Gastroesophageal sphincter (tissue), 4 donors: ENCODE results near the gene PLIN1. TPM values are rescaled to one million over a fixed set of nuclear protein-coding genes. Genes with fewer than 3 reads are reported as not detected.

Experiments used
- ATAC-seq: fragments of 150-250 bp; one replicate; pipeline ENCODE4 v1.9.1; 2016; ENCODE audit warnings: mild to moderate bottlenecking, moderate library complexity
- H3K27ac ChIP-seq, 4 donors: fragments of 200-600 bp; sonication (generic) in 3 of 4; 1 replicate in 3 of 4; 2 replicates in 1 of 4; pipeline ENCODE4 v1.5.1; 2016 to 2019
- H3K27me3 ChIP-seq: fragments of 200-600 bp; sonication (generic); one replicate; pipeline ENCODE4 v1.5.1; 2019
- H3K36me3 ChIP-seq, 2 donors: fragments of 200-600 bp; sonication (generic); one replicate each; pipeline ENCODE4 v1.5.1; 2019; ENCODE audit warnings: control low read depth in 1 of 2
- H3K4me1 ChIP-seq, 3 donors: fragments of 200-600 bp; sonication (generic); 1 replicate in 2 of 3; 2 replicates in 1 of 3; pipeline ENCODE4 v1.5.1; 2016 to 2019; ENCODE audit warnings: control low read depth in 2 of 3
- H3K4me3 ChIP-seq, 2 donors: fragments of 200-600 bp; sonication (generic); one replicate each; pipeline ENCODE4 v1.5.1; 2019; ENCODE audit warnings: mild to moderate bottlenecking in 1 of 2, moderate library complexity in 1 of 2
- H3K9me3 ChIP-seq, 3 donors: fragments of 200-600 bp; sonication (generic); one replicate each; pipeline ENCODE4 v1.5.1; 2017 to 2019; ENCODE audit warnings: control low read depth in 2 of 3
- EP300 ChIP-seq: sonication (generic); formaldehyde crosslinking; IDR thresholded peaks from one replicate; pipeline ENCODE4 v1.6.1; 2017; ENCODE audit warnings: antibody characterized with exemption, mild to moderate bottlenecking
- POLR2A ChIP-seq, 2 donors: fragments of 450-650 bp; IDR thresholded peaks; one replicate each; pipeline ENCODE4 v1.6.1; 2017; ENCODE audit warnings: antibody characterized with exemption in 2 of 2, mild to moderate bottlenecking in 2 of 2, moderate library complexity in 1 of 2
- POLR2AphosphoS5 ChIP-seq: sonication (generic); formaldehyde crosslinking; IDR thresholded peaks from one replicate; pipeline ENCODE4 v1.6.1; 2017; ENCODE audit warnings: antibody characterized with exemption
- WGBS, 2 donors: methylation state at CpG; one replicate each; pipeline ENCODE4 v1.1.5; 2018; ENCODE audit warnings: low coverage in 1 of 2; 5-methylcytosine and 5-hydroxymethylcytosine counted together
- total RNA-seq, 4 donors: library from RNA; depleted of rRNA; stranded (reverse); fragments of >200 nt; gene quantifications; one replicate each; pipeline ENCODE4 v1.1.0, GENCODE V29; 2016
- TF ChIP-seq, protein P1 (sequence below), 4 experiments: fragments of 200-600 bp in 2 of 4; fragments of 450-650 bp in 2 of 4; sonication (generic) in 1 of 4; IDR thresholded peaks; one replicate each; pipeline ENCODE4 v1.5.1; 2017 to 2019; ENCODE audit warnings: antibody characterized with exemption in 4 of 4, mild to moderate bottlenecking in 2 of 4, moderate library complexity in 2 of 4

Gene PLIN1
- total RNA-seq, 4 donors from 2014 or later: 1.2 to 22.2 (median 2.5) TPM

DNA sequence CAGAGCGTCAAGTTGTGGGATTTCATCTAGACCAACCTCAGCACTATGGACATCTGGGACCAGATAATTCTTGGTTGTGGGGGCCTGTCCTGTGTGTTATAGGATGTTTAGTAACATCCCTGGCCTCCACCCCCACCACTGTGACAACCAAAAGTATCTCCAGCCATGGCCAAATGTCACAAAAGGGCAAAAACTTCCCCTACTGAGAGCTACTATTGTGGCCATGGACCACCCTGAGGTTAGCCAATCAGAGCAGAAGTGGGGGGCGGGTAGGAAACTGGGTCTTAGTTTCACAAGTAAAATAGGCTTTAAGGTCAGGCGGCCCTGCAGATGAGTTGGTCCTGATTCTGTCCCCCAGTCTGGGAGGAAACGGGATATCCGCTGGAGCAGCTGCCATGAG lies 49.3 kb downstream of the PLIN1 start:
- Histone ChIP-seq H3K9me3 (no peaks in the 10 kb centered on the region), H3K4me1 (no peaks in the 10 kb centered on the region), H3K27ac (no peak overlapping the region), H3K36me3 (peaks cover 0 to 97% of the 10 kb centered on the region in 2 donors), H3K27me3 (no peaks in the 10 kb centered on the region), H3K4me3 (no peak overlapping the region)
- WGBS, 2 donors: no CpG with 5 or more reads among the region's 5 CpGs
- ATAC-seq: no peak
- TF ChIP-seq EP300 (no peak), POLR2A (IDR thresholded peaks at IDR 0.05) (no peak), POLR2AphosphoS5 (no peak)
- TF ChIP-seq, protein P1, sequence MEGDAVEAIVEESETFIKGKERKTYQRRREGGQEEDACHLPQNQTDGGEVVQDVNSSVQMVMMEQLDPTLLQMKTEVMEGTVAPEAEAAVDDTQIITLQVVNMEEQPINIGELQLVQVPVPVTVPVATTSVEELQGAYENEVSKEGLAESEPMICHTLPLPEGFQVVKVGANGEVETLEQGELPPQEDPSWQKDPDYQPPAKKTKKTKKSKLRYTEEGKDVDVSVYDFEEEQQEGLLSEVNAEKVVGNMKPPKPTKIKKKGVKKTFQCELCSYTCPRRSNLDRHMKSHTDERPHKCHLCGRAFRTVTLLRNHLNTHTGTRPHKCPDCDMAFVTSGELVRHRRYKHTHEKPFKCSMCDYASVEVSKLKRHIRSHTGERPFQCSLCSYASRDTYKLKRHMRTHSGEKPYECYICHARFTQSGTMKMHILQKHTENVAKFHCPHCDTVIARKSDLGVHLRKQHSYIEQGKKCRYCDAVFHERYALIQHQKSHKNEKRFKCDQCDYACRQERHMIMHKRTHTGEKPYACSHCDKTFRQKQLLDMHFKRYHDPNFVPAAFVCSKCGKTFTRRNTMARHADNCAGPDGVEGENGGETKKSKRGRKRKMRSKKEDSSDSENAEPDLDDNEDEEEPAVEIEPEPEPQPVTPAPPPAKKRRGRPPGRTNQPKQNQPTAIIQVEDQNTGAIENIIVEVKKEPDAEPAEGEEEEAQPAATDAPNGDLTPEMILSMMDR (IDR thresholded peaks at IDR 0.05): no peak

DNA sequence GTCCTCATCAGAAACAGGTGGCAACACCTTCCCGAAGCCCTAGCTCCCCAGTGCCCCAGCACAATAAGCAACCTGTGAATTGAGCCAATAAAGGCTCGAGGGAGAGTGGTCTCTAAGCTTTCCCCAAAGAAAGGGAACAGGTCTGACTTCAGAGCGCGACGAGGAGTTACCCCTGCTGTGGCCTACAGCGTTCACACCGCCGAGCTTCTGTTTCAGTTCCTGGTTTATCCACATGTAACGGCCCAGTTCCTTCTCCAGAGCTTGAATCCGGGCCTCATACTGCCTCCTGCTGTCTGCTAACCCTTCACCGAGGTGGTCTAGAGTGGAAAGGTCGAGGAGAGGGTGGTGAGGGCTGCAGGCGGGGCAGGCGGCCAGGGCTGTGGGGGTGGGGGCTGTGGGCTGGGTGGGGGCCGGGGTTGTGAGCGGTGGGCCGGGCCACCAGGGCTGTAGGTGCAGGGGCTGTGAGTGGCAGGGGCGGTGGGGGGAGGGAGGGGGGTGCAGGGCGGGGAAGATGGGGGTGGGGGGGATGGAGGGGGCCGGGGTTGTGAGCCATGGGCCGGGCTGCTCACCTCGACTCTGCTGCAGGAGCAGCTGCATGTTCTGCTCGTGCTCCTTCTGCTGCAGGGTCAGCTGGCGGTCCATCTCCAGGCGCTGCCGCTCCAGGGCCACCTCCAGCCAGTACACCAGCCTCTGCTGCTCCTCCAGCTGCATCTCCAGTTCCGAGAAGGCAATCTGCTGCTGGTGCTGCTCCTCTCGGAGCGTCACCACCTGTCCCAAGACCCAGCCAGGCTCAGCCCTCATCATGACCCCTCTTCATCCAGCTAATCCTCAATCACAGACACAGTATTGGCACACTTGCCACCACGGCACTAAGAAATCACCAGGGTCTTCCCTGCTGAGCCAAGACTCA lies 50.1 kb downstream of the PLIN1 start:
- no peaks in the 10 kb centered on the region for H3K4me1 ChIP-seq
- no peaks in the 10 kb centered on the region for H3K9me3 ChIP-seq
- TF ChIP-seq POLR2AphosphoS5 (no peak), EP300 (no peak), POLR2A (IDR thresholded peaks at IDR 0.05) (no peak)
- TF ChIP-seq, protein P1 (IDR thresholded peaks at IDR 0.05): no peak
- no peak overlapping the region for H3K27ac ChIP-seq
- 96 to 97% methylated on average over 9 to 12 of the region's 30 CpGs for WGBS, 2 donors
- H3K36me3 ChIP-seq: peaks cover 0 to 100% of the 10 kb centered on the region in 2 donors
- no peak overlapping the region for H3K4me3 ChIP-seq
- no peak for ATAC-seq
- no peaks in the 10 kb centered on the region for H3K27me3 ChIP-seq

DNA sequence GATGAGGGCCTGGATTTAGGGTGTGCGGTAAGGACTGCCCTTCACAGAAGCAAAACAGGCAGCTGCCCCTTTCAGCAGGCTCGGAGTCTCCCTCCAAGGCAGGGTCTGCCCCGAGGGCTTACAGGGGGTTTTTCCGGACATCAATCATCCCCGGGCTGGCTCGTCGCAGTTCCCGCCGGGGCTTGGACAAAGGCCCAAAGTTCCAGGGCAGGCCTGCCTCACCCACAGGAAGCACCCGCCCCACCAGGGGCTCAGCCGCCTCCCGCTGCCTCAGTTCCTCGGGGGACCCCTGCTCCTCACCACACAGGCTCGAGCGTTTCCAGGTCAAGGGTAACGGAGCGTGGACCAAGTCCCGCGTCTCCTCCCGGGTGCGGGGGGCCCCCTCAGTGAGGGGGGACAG lies 50.9 kb downstream of the PLIN1 start:
- Histone ChIP-seq H3K36me3 (peaks cover 0 to 93% of the 10 kb centered on the region in 2 donors), H3K27me3 (no peaks in the 10 kb centered on the region), H3K9me3 (no peaks in the 10 kb centered on the region), H3K4me1 (peaks cover 0 to 7% (median 0%) of the 10 kb centered on the region in 3 donors), H3K27ac (no peak overlapping the region), H3K4me3 (no peak overlapping the region)
- TF ChIP-seq POLR2A (IDR thresholded peaks at IDR 0.05): no peak
- TF ChIP-seq, protein P1 (IDR thresholded peaks at IDR 0.05): no peak
- no peak for TF ChIP-seq EP300
- no peak for TF ChIP-seq POLR2AphosphoS5
- 80% methylated on average over 1 of the region's 21 CpGs; no CpG with 5 or more reads in 1 of the 2 donors for WGBS, 2 donors
- no peak for ATAC-seq

DNA sequence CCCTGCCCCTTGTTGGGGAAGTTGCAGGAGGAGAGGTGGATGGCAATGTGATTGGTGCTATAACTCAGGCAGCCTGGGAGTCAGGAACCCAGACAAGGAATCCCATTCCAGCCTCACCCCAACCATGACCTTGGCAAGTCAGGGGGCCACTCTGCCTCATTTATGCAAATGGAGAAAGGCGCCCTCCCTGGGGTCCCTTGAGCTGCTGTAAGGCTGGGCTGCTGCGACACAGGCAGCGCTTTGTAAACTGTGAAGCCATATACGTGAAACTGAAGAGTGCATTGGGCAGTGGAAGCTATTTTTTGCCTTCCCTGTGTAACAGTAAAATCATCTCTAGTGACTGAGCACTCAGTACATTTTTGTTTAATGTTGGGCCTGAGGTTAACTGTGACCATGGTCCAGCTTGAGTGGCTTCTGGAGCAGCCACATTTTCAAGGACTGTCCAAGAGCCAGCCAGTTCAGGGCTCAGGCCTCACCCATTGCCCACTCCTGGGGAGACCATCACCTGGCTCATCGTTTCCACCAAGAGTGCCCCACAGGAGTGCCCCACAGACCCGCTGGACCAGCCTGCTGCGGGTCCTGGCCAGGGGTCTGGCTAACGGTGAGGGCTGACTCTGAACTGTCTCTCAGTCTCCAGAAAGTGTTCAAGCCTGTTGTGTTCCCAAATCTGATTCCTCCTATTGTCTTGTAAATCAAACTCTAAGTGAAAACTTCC lies 51.8 kb downstream of the PLIN1 start:
- Histone ChIP-seq H3K36me3 (peaks cover 0 to 84% of the 10 kb centered on the region in 2 donors), H3K27ac (no peak overlapping the region), H3K9me3 (no peaks in the 10 kb centered on the region), H3K4me3 (no peak overlapping the region), H3K4me1 (peaks cover 0 to 10% (median 0%) of the 10 kb centered on the region in 3 donors), H3K27me3 (no peaks in the 10 kb centered on the region)
- TF ChIP-seq, protein P1 (IDR thresholded peaks at IDR 0.05): no peak
- TF ChIP-seq EP300 (no peak), POLR2AphosphoS5 (no peak), POLR2A (IDR thresholded peaks at IDR 0.05) (no peak)
- ATAC-seq: no peak
- 83 to 92% methylated on average over 2 to 8 of the region's 8 CpGs for WGBS, 2 donors
